ENCODE results near the gene CLEC10A.

The CLEC10A gene

DNA sequence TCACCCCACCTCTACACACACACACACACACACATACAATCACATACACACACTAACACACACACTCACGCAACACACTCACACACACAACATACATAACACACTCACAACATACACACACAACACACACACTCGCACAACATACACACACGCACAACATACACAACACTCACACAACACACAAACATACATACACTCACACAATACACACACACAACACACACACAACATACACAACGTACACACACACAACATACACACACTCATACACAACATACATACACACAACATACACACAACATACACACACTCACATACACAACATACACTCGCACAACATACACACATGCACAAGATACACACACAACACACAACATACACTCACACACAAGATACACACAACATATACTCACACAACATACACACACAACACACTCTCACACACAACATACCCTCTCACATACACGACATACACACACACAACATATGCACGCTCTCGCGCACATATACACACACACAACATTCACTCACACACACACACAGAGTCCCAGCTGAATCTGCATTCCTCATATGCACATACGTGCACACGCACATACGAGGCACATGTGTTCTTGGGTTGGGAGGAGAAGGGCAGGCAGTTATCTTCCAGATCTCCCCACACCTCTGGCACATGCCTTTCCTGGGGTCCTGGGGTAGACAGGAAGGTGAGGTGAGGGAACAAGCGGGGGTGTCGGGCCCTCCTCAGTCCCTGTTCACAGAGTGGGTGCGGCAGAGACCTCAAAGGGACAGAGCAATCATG, 33.4 kb upstream of the CLEC10A start (continued):
- no peak for TF ChIP-seq ZNF26 (tag by site-specific recombination; IDR thresholded peaks at IDR 0.05)
- peak; percentile 91; the same call in 1 of the 2 replicates for TF ChIP-seq SALL2 (tag by site-specific recombination; IDR thresholded peaks at IDR 0.05; ENCODE audit: borderline replicate concordance)
- TF ChIP-seq ZNF155 (tag by site-specific recombination; IDR thresholded peaks at IDR 0.05): 0 out of 2 replicates have a peak, but pooled peaks have one; percentile 4
- no peak for TF ChIP-seq ZNF596 (tag by site-specific recombination; IDR thresholded peaks at IDR 0.05)
- TF ChIP-seq, protein P1, sequence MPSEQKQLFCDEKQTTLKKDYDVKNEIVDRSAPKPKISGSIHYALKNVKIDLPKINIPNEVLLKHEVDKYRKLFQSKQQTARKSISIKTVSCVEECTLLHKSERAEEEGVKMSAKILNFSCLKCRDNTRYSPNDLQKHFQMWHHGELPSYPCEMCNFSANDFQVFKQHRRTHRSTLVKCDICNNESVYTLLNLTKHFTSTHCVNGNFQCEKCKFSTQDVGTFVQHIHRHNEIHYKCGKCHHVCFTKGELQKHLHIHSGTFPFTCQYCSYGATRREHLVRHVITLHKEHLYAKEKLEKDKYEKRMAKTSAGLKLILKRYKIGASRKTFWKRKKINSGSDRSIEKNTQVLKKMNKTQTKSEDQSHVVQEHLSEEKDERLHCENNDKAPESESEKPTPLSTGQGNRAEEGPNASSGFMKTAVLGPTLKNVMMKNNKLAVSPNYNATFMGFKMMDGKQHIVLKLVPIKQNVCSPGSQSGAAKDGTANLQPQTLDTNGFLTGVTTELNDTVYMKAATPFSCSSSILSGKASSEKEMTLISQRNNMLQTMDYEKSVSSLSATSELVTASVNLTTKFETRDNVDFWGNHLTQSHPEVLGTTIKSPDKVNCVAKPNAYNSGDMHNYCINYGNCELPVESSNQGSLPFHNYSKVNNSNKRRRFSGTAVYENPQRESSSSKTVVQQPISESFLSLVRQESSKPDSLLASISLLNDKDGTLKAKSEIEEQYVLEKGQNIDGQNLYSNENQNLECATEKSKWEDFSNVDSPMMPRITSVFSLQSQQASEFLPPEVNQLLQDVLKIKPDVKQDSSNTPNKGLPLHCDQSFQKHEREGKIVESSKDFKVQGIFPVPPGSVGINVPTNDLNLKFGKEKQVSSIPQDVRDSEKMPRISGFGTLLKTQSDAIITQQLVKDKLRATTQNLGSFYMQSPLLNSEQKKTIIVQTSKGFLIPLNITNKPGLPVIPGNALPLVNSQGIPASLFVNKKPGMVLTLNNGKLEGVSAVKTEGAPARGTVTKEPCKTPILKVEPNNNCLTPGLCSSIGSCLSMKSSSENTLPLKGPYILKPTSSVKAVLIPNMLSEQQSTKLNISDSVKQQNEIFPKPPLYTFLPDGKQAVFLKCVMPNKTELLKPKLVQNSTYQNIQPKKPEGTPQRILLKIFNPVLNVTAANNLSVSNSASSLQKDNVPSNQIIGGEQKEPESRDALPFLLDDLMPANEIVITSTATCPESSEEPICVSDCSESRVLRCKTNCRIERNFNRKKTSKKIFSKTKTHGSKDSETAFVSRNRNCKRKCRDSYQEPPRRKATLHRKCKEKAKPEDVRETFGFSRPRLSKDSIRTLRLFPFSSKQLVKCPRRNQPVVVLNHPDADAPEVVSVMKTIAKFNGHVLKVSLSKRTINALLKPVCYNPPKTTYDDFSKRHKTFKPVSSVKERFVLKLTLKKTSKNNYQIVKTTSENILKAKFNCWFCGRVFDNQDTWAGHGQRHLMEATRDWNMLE (tag by site-specific recombination; conservative IDR thresholded peaks at IDR 0.05; ENCODE audit: low read depth): no peak
- TF ChIP-seq, protein P2, sequence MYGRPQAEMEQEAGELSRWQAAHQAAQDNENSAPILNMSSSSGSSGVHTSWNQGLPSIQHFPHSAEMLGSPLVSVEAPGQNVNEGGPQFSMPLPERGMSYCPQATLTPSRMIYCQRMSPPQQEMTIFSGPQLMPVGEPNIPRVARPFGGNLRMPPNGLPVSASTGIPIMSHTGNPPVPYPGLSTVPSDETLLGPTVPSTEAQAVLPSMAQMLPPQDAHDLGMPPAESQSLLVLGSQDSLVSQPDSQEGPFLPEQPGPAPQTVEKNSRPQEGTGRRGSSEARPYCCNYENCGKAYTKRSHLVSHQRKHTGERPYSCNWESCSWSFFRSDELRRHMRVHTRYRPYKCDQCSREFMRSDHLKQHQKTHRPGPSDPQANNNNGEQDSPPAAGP (tag by site-specific recombination; IDR thresholded peaks at IDR 0.05): no peak
- peak; percentile 83; the same call in 1 of the 2 replicates for TF ChIP-seq ZNF311 (tag by site-specific recombination; IDR thresholded peaks at IDR 0.05; ENCODE audit: borderline replicate concordance)
- no peak for TF ChIP-seq ZNF677 (tag by site-specific recombination; IDR thresholded peaks at IDR 0.05)
- TF ChIP-seq ZNF394 (tag by site-specific recombination; IDR thresholded peaks at IDR 0.05; ENCODE audit: borderline replicate concordance): no peak
- no peak for TF ChIP-seq GLIS2 (tag by site-specific recombination; IDR thresholded peaks at IDR 0.05)
- peak; percentile 84 for TF ChIP-seq ZNF785 (tag by site-specific recombination; IDR thresholded peaks at IDR 0.05)
- TF ChIP-seq ZNF501 (tag by site-specific recombination; IDR thresholded peaks at IDR 0.05): peak; percentile 20; the same call in 1 of the 2 replicates
- TF ChIP-seq, protein P3, sequence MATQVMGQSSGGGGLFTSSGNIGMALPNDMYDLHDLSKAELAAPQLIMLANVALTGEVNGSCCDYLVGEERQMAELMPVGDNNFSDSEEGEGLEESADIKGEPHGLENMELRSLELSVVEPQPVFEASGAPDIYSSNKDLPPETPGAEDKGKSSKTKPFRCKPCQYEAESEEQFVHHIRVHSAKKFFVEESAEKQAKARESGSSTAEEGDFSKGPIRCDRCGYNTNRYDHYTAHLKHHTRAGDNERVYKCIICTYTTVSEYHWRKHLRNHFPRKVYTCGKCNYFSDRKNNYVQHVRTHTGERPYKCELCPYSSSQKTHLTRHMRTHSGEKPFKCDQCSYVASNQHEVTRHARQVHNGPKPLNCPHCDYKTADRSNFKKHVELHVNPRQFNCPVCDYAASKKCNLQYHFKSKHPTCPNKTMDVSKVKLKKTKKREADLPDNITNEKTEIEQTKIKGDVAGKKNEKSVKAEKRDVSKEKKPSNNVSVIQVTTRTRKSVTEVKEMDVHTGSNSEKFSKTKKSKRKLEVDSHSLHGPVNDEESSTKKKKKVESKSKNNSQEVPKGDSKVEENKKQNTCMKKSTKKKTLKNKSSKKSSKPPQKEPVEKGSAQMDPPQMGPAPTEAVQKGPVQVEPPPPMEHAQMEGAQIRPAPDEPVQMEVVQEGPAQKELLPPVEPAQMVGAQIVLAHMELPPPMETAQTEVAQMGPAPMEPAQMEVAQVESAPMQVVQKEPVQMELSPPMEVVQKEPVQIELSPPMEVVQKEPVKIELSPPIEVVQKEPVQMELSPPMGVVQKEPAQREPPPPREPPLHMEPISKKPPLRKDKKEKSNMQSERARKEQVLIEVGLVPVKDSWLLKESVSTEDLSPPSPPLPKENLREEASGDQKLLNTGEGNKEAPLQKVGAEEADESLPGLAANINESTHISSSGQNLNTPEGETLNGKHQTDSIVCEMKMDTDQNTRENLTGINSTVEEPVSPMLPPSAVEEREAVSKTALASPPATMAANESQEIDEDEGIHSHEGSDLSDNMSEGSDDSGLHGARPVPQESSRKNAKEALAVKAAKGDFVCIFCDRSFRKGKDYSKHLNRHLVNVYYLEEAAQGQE (tag by site-specific recombination; IDR thresholded peaks at IDR 0.05): no peak
- TF ChIP-seq, protein P4, sequence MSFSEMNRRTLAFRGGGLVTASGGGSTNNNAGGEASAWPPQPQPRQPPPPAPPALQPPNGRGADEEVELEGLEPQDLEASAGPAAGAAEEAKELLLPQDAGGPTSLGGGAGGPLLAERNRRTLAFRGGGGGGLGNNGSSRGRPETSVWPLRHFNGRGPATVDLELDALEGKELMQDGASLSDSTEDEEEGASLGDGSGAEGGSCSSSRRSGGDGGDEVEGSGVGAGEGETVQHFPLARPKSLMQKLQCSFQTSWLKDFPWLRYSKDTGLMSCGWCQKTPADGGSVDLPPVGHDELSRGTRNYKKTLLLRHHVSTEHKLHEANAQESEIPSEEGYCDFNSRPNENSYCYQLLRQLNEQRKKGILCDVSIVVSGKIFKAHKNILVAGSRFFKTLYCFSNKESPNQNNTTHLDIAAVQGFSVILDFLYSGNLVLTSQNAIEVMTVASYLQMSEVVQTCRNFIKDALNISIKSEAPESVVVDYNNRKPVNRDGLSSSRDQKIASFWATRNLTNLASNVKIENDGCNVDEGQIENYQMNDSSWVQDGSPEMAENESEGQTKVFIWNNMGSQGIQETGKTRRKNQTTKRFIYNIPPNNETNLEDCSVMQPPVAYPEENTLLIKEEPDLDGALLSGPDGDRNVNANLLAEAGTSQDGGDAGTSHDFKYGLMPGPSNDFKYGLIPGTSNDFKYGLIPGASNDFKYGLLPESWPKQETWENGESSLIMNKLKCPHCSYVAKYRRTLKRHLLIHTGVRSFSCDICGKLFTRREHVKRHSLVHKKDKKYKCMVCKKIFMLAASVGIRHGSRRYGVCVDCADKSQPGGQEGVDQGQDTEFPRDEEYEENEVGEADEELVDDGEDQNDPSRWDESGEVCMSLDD (tag by site-specific recombination; IDR thresholded peaks at IDR 0.05): no peak
- no peak for TF ChIP-seq ZBTB21 (tag by site-specific recombination; IDR thresholded peaks at IDR 0.05)
- TF ChIP-seq ZNF114 (tag by site-specific recombination; IDR thresholded peaks at IDR 0.05): peak; percentile 81; the same call in 1 of the 2 replicates
- TF ChIP-seq, protein P5, sequence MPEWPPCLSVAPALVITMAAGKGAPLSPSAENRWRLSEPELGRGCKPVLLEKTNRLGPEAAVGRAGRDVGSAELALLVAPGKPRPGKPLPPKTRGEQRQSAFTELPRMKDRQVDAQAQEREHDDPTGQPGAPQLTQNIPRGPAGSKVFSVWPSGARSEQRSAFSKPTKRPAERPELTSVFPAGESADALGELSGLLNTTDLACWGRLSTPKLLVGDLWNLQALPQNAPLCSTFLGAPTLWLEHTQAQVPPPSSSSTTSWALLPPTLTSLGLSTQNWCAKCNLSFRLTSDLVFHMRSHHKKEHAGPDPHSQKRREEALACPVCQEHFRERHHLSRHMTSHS (tag by site-specific recombination; IDR thresholded peaks at IDR 0.05): 0 out of 2 replicates have a peak, but pooled peaks have one; percentile 31
- TF ChIP-seq ZEB2 (tag by site-specific recombination; IDR thresholded peaks at IDR 0.05): no peak
- TF ChIP-seq, protein P6, sequence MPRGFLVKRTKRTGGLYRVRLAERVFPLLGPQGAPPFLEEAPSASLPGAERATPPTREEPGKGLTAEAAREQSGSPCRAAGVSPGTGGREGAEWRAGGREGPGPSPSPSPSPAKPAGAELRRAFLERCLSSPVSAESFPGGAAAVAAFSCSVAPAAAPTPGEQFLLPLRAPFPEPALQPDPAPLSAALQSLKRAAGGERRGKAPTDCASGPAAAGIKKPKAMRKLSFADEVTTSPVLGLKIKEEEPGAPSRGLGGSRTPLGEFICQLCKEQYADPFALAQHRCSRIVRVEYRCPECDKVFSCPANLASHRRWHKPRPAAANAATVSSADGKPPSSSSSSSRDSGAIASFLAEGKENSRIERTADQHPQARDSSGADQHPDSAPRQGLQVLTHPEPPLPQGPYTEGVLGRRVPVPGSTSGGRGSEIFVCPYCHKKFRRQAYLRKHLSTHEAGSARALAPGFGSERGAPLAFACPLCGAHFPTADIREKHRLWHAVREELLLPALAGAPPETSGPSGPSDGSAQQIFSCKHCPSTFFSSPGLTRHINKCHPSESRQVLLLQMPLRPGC (tag by site-specific recombination; IDR thresholded peaks at IDR 0.05): no peak

Data from HEK293 (cell line).